Peyer's patch (tissue), 4 donors: ENCODE data around the gene CD68. TPM values are rescaled to one million over a fixed set of nuclear protein-coding genes. Genes with fewer than 3 reads are reported as not detected.

Experiments
- DNase-seq, 3 donors: peaks; one replicate each; pipeline ENCODE4 v3.0.0-alpha.2; 2017 to 2019
- H3K27ac ChIP-seq, 4 donors: fragments of 200-600 bp; sonication (generic); one replicate each; pipeline ENCODE4 v1.5.1; 2016 to 2019
- H3K27me3 ChIP-seq, 2 donors: fragments of 200-600 bp; sonication (generic); one replicate each; pipeline ENCODE4 v1.5.1; 2019
- H3K36me3 ChIP-seq, 3 donors: fragments of 200-600 bp; sonication (generic); one replicate each; pipeline ENCODE4 v1.5.1; 2016 to 2019
- H3K4me1 ChIP-seq, 4 donors: fragments of 200-600 bp; sonication (generic); one replicate each; pipeline ENCODE4 v1.5.1; 2016 to 2019
- H3K4me3 ChIP-seq, 4 donors: fragments of 200-600 bp; sonication (generic); 1 replicate in 3 of 4; 2 replicates in 1 of 4; pipeline ENCODE4 v1.5.1; 2016 to 2019; ENCODE audit warnings: mild to moderate bottlenecking in 1 of 4
- H3K9me3 ChIP-seq, 4 donors: fragments of 200-600 bp; sonication (generic); one replicate each; pipeline ENCODE4 v1.5.1; 2016 to 2019; ENCODE audit warnings: mild to moderate bottlenecking in 1 of 4
- CTCF ChIP-seq, 6 experiments: fragments of 450-650 bp in 4 of 6; fragments of 200-600 bp in 2 of 6; sonication (generic) in 1 of 6; IDR thresholded peaks; one replicate each; pipeline ENCODE4 v1.5.1; 2017 to 2019; ENCODE audit warnings: antibody characterized with exemption in 6 of 6, mild to moderate bottlenecking in 3 of 6, moderate library complexity in 1 of 6
- POLR2A ChIP-seq, 2 donors: fragments of 450-650 bp; IDR thresholded peaks; one replicate each; pipeline ENCODE4 v1.5.1; 2017; ENCODE audit warnings: antibody characterized with exemption in 2 of 2, mild to moderate bottlenecking in 2 of 2, moderate library complexity in 2 of 2
- total RNA-seq, 4 donors: library from RNA; depleted of rRNA; stranded (reverse); fragments of >200 nt; gene quantifications; one replicate each; pipeline ENCODE4 v1.1.0, GENCODE V29; 2016

CD68 gene
- 100 to 1,000 TPM in 3 of 4 donors, 10 to 100 TPM in 1; 42.1 to 149 (median 124) TPM for total RNA-seq

GRCh38 chr17:7579001-7579833 is at the start of gene CD68:
Gene CD68 (plus strand): TSS chr17:7579638. CDS start chr17:7579678, 40 bp downstream.
- Histone ChIP-seq H3K4me1 (peaks cover 10 to 86% (median 45%) of the 10 kb centered on the region in 4 donors), H3K4me3 (peak within 1 kb of the TSS; percentile 12 to 54 (median 36)), H3K9me3 (no peaks in the 10 kb centered on the region), H3K27me3 (no peaks in the 10 kb centered on the region), H3K36me3 (peaks cover 0 to 47% (median 0%) of the 10 kb centered on the region in 3 donors), H3K27ac (peak within 1 kb of the TSS; percentile 83 to 93 (median 90))
- peak; percentile 75 to 93 (median 84) for DNase-seq
- TF ChIP-seq CTCF (IDR thresholded peaks at IDR 0.05), result no peak
- peak; percentile 89 to 95 for TF ChIP-seq POLR2A (IDR thresholded peaks at IDR 0.05)

- TF ChIP-seq CTCF (IDR thresholded peaks at IDR 0.05), result no peak
- TF ChIP-seq POLR2A (IDR thresholded peaks at IDR 0.05), result no peak
- H3K36me3 ChIP-seq, result no peaks in the 10 kb centered on the region
- no peaks in the 10 kb centered on the region for H3K4me1 ChIP-seq
- peaks cover 0 to 9% (median 0%) of the 10 kb centered on the region in 4 donors for H3K9me3 ChIP-seq
- no peaks in the 10 kb centered on the region for H3K27me3 ChIP-seq
- H3K4me3 ChIP-seq, result no peak overlapping the region
- no peak for DNase-seq
- no peak overlapping the region for H3K27ac ChIP-seq
Observed at GRCh38 chr17:7530023-7530900, 49.2 kb upstream of the CD68 start.

GRCh38 chr17:7538050-7538449 is 41.4 kb upstream of the CD68 start:
- Histone ChIP-seq H3K27ac (no peak overlapping the region), H3K36me3 (no peaks in the 10 kb centered on the region), H3K4me3 (no peak overlapping the region), H3K9me3 (peaks cover 0 to 13% (median 0%) of the 10 kb centered on the region in 4 donors), H3K4me1 (no peaks in the 10 kb centered on the region), H3K27me3 (no peaks in the 10 kb centered on the region)
- no peak for DNase-seq
- no peak for TF ChIP-seq POLR2A (IDR thresholded peaks at IDR 0.05)
- TF ChIP-seq CTCF (IDR thresholded peaks at IDR 0.05), result no peak

GRCh38 chr17:7538891-7539545 is 40.4 kb upstream of the CD68 start:
- no peak for TF ChIP-seq POLR2A (IDR thresholded peaks at IDR 0.05)
- TF ChIP-seq CTCF (IDR thresholded peaks at IDR 0.05), result no peak
- no peak overlapping the region for H3K27ac ChIP-seq
- H3K9me3 ChIP-seq, result peaks cover 0 to 13% (median 0%) of the 10 kb centered on the region in 4 donors
- no peaks in the 10 kb centered on the region for H3K36me3 ChIP-seq
- DNase-seq, result no peak
- no peaks in the 10 kb centered on the region for H3K27me3 ChIP-seq
- no peaks in the 10 kb centered on the region for H3K4me1 ChIP-seq
- no peak overlapping the region for H3K4me3 ChIP-seq

- H3K4me1 ChIP-seq, result no peaks in the 10 kb centered on the region
- H3K27me3 ChIP-seq, result no peaks in the 10 kb centered on the region
- peaks cover 0 to 13% (median 0%) of the 10 kb centered on the region in 4 donors for H3K9me3 ChIP-seq
- no peak overlapping the region for H3K4me3 ChIP-seq
- no peak for DNase-seq
- TF ChIP-seq CTCF (IDR thresholded peaks at IDR 0.05) (no peak), POLR2A (IDR thresholded peaks at IDR 0.05) (no peak)
- H3K36me3 ChIP-seq, result no peaks in the 10 kb centered on the region
- H3K27ac ChIP-seq, result no peak overlapping the region
Observed at GRCh38 chr17:7541074-7541621, 38.3 kb upstream of the CD68 start.
